ENCODE measurements around the gene ACADSB. TPM values are rescaled to one million over a fixed set of nuclear protein-coding genes. Genes with fewer than 3 reads are reported as not detected.

Gene ACADSB
- total RNA-seq, 1 donor from 2014 or later: 22.7 TPM

DNA sequence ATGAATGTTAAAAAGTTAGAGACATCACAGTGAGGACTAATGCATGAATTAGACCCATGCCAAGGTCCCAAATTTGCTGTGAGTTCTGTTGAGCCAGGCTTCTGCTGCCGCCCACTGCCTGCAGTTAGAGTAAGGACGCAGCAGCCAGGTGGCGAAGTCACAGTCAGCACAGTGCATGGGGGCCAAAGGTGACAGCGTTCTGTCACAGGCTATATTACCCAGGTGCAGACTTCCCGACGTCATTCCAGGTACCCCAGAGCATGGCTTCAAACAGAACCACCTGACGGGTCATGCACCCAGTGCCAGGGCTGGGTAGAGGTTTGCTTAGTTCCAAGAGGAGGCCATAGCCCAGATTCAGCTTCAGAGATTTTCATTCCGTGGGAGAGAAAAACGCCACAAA lies 93.1 kb downstream of the ACADSB start:
- intact Hi-C loops (cut with micrococcal nuclease): no loop called here
- H3K36me3 Mint-ChIP-seq (ENCODE audit: low read depth): no peaks in the 10 kb centered on the region
- no peak overlapping the region for H3K27ac Mint-ChIP-seq
- no peaks in the 10 kb centered on the region for H3K9me3 Mint-ChIP-seq
- peaks cover 8% of the 10 kb centered on the region for H3K27me3 Mint-ChIP-seq
- CTCF ChIA-PET: no interaction called here
- POLR2A ChIA-PET: no interaction called here
- no peak for ATAC-seq (ENCODE audit: low read depth)
- H3K4me1 Mint-ChIP-seq: no peaks in the 10 kb centered on the region
- DNase-seq: no peak
- TF ChIP-seq, protein P1, sequence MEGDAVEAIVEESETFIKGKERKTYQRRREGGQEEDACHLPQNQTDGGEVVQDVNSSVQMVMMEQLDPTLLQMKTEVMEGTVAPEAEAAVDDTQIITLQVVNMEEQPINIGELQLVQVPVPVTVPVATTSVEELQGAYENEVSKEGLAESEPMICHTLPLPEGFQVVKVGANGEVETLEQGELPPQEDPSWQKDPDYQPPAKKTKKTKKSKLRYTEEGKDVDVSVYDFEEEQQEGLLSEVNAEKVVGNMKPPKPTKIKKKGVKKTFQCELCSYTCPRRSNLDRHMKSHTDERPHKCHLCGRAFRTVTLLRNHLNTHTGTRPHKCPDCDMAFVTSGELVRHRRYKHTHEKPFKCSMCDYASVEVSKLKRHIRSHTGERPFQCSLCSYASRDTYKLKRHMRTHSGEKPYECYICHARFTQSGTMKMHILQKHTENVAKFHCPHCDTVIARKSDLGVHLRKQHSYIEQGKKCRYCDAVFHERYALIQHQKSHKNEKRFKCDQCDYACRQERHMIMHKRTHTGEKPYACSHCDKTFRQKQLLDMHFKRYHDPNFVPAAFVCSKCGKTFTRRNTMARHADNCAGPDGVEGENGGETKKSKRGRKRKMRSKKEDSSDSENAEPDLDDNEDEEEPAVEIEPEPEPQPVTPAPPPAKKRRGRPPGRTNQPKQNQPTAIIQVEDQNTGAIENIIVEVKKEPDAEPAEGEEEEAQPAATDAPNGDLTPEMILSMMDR (IDR thresholded peaks at IDR 0.05): no peak
- no peak overlapping the region for H3K4me3 Mint-ChIP-seq

DNA sequence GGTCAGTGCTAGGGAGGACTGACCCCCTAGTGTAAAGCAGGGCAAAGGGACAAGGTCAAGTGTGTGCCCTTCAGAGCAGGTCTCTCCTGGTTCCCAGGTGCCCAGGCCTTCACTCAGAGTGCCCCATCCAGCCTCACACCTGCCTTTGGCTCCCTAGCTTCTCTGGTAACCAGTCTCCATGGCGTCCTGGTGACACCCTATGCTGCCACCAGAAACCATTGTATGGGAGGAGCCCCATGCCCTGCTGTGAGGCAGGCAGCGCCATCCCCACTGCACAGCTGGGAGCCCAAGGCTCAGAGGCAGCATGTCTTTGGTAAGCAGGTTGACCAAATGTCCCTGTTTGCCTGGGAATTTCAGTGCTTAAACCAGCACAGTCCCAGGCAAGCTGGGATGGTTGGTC lies 93.9 kb downstream of the ACADSB start:
- CTCF ChIA-PET: no interaction called here
- POLR2A ChIA-PET: no interaction called here
- Mint-ChIP-seq H3K4me3 (no peak overlapping the region), H3K27ac (no peak overlapping the region), H3K4me1 (no peaks in the 10 kb centered on the region), H3K9me3 (no peaks in the 10 kb centered on the region), H3K27me3 (peaks cover 8% of the 10 kb centered on the region), H3K36me3 (ENCODE audit: low read depth) (no peaks in the 10 kb centered on the region)
- DNase-seq: no peak
- TF ChIP-seq, protein P1 (IDR thresholded peaks at IDR 0.05): no peak
- intact Hi-C loops (cut with micrococcal nuclease): no loop called here
- no peak for ATAC-seq (ENCODE audit: low read depth)

GRCh38 chr10:123103944-123104343 lies 95.1 kb downstream of the ACADSB start:
- TF ChIP-seq, protein P1 (IDR thresholded peaks at IDR 0.05): no peak
- CTCF ChIA-PET: no interaction called here

More at GRCh38 chr10:123103944-123104343, 95.1 kb downstream of the ACADSB start:
- Mint-ChIP-seq H3K4me3 (no peak overlapping the region), H3K36me3 (ENCODE audit: low read depth) (no peaks in the 10 kb centered on the region), H3K4me1 (no peaks in the 10 kb centered on the region), H3K9me3 (no peaks in the 10 kb centered on the region), H3K27ac (no peak overlapping the region), H3K27me3 (peaks cover 14% of the 10 kb centered on the region)
- ATAC-seq (ENCODE audit: low read depth) (no peak), DNase-seq (no peak)
- POLR2A ChIA-PET: interaction anchor here (0.7 kb wide), 1 partner anchor 530 kb away, joined by 3 read pairs; no protein-coding TSS in a partner anchor
- intact Hi-C loops (cut with micrococcal nuclease): no loop called here

Other genes with a start within 250 kb of the ACADSB start
- gene CUZD1, start 163.1 kb upstream of the ACADSB start, total RNA-seq: 2.2 and 2.5 TPM in 2 replicates
- gene FAM24B, start 129.4 kb upstream of the ACADSB start, total RNA-seq: 7.3 and 10.0 TPM in 2 replicates
- not detected in 2 replicates for gene FAM24A, start 98.4 kb upstream of the ACADSB start, total RNA-seq
- 10.9 and 12.5 TPM in 2 replicates for gene C10orf88, start 54.8 kb upstream of the ACADSB start, total RNA-seq
- 3.9 and 5.3 TPM in 2 replicates for gene PSTK, start 28.6 kb upstream of the ACADSB start, total RNA-seq
- 14.2 and 17.0 TPM in 2 replicates for gene IKZF5, start 211 bp upstream of the ACADSB start, total RNA-seq
- gene HMX3, start 127.0 kb downstream of the ACADSB start, total RNA-seq: not detected in 2 replicates
- gene HMX2, start 139.1 kb downstream of the ACADSB start, total RNA-seq: 0.13 TPM in 1 of 2 replicates, not detected in the other
- gene BUB3, start 145.4 kb downstream of the ACADSB start, total RNA-seq: 137 and 141 TPM in 2 replicates

All from activated B cell treated with CpG ODN at 0.5 μM for 24 hours (primary cell).